ENCODE measurements around the gene HMGB3.
"Not testable (repeated sequence)": the region's sequence is repeated elsewhere in the genome, so short reads cannot be mapped to it uniquely, and the experiment has no call there.

HMGB3 gene

GRCh38 chrX:150977411-150978162 lies 5.5 kb upstream of the HMGB3 start:
- DNase-seq (ENCODE audit: low read depth): no peak

- no peak for DNase-seq (ENCODE audit: low read depth)
These were observed 2.9 kb upstream of the HMGB3 start for GRCh38 chrX:150980186-150980585.

GRCh38 chrX:150980711-150981110 lies 2.4 kb upstream of the HMGB3 start:
- DNase-seq (ENCODE audit: low read depth): no peak

GRCh38 chrX:150982235-150982787 lies 824 bp upstream of the HMGB3 start:
- DNase-seq (ENCODE audit: low read depth): no peak

GRCh38 chrX:150983521-150984168 lies 510 bp downstream of the HMGB3 start:
- DNase-seq (ENCODE audit: low read depth): no peak

- no peak for DNase-seq (ENCODE audit: low read depth)
These were observed 1.2 kb downstream of the HMGB3 start for GRCh38 chrX:150984169-150984824.

GRCh38 chrX:150987687-150988086 lies 4.6 kb downstream of the HMGB3 start:
- DNase-seq (ENCODE audit: low read depth): not testable (repeated sequence)

GRCh38 chrX:150989420-150989819 lies 6.3 kb downstream of the HMGB3 start:
- no peak for DNase-seq (ENCODE audit: low read depth)

- DNase-seq (ENCODE audit: low read depth): no peak
These were observed 7.8 kb downstream of the HMGB3 start for GRCh38 chrX:150990910-150991309.

GRCh38 chrX:151000861-151001331 lies 17.8 kb downstream of the HMGB3 start:
- DNase-seq (ENCODE audit: low read depth): no peak

GRCh38 chrX:151004085-151004484 lies 20.9 kb downstream of the HMGB3 start:
- DNase-seq (ENCODE audit: low read depth): no peak

- DNase-seq (ENCODE audit: low read depth): no peak
These were observed 23.4 kb downstream of the HMGB3 start for GRCh38 chrX:151006410-151007109.

GRCh38 chrX:151009582-151009981 lies 26.4 kb downstream of the HMGB3 start:
- no peak for DNase-seq (ENCODE audit: low read depth)

- no peak for DNase-seq (ENCODE audit: low read depth)
These were observed 30.1 kb downstream of the HMGB3 start for GRCh38 chrX:151013164-151013743.

GRCh38 chrX:151015684-151016083 lies 32.5 kb downstream of the HMGB3 start:
- DNase-seq (ENCODE audit: low read depth): no peak

GRCh38 chrX:151019856-151020255 lies 36.7 kb downstream of the HMGB3 start:
- DNase-seq (ENCODE audit: low read depth): no peak

- DNase-seq (ENCODE audit: low read depth): no peak
These were observed 47.7 kb downstream of the HMGB3 start for GRCh38 chrX:151030845-151031244.

- DNase-seq (ENCODE audit: low read depth): no peak
These were observed 48.3 kb downstream of the HMGB3 start for GRCh38 chrX:151031391-151031975.

GRCh38 chrX:151039351-151039750 lies 56.2 kb downstream of the HMGB3 start:
- DNase-seq (ENCODE audit: low read depth): no peak
